HCEC 1CT (cell line): ENCODE measurements around the gene USPL1.
"Not testable (repeated sequence)": the region's sequence is repeated elsewhere in the genome, so short reads cannot be mapped to it uniquely, and the experiment has no call there.

ENCODE experiments used
- DNase-seq: peaks from one replicate; pipeline ENCODE4 v3.0.0-alpha.2; 2017

USPL1 gene

GRCh38 chr13:30617315-30618185 lies at the start of gene USPL1:
USPL1 (plus strand) TSS chr13:30617920; CDS start chr13:30621141, 3,221 bp downstream.
- peak; percentile 99 for DNase-seq

- DNase-seq: peak; percentile 95
Observed at GRCh38 chr13:30569901-30570576, 47.7 kb upstream of the USPL1 start.

GRCh38 chr13:30570691-30571090 lies 47.0 kb upstream of the USPL1 start:
- no peak for DNase-seq

- peak; percentile 65 for DNase-seq
Observed at GRCh38 chr13:30572859-30573275, 44.9 kb upstream of the USPL1 start.

GRCh38 chr13:30576528-30576927 lies 41.2 kb upstream of the USPL1 start:
- DNase-seq: no peak

GRCh38 chr13:30577401-30577852 lies 40.3 kb upstream of the USPL1 start:
- peak; percentile 91 for DNase-seq

- no peak for DNase-seq
Observed at GRCh38 chr13:30580852-30581502, 36.7 kb upstream of the USPL1 start.

GRCh38 chr13:30581582-30581981 lies 36.1 kb upstream of the USPL1 start:
- DNase-seq: peak; percentile 52

GRCh38 chr13:30584051-30584731 lies 33.5 kb upstream of the USPL1 start:
- no peak for DNase-seq

GRCh38 chr13:30585748-30586262 lies 31.9 kb upstream of the USPL1 start:
- DNase-seq: peak; percentile 62

GRCh38 chr13:30587231-30587630 lies 30.5 kb upstream of the USPL1 start:
- DNase-seq: no peak

GRCh38 chr13:30587739-30588138 lies 30.0 kb upstream of the USPL1 start:
- DNase-seq: no peak

GRCh38 chr13:30593001-30593400 lies 24.7 kb upstream of the USPL1 start:
- no peak for DNase-seq

GRCh38 chr13:30600496-30600895 lies 17.2 kb upstream of the USPL1 start:
- DNase-seq: peak; percentile 26

- DNase-seq: no peak
Observed at GRCh38 chr13:30601836-30602235, 15.9 kb upstream of the USPL1 start.

GRCh38 chr13:30605052-30605451 lies 12.7 kb upstream of the USPL1 start:
- DNase-seq: no peak

- not testable (repeated sequence) for DNase-seq
Observed at GRCh38 chr13:30607186-30607585, 10.5 kb upstream of the USPL1 start.

- no peak for DNase-seq
Observed at GRCh38 chr13:30607908-30608307, 9.8 kb upstream of the USPL1 start.

- DNase-seq: no peak
Observed at GRCh38 chr13:30608364-30608763, 9.4 kb upstream of the USPL1 start.

GRCh38 chr13:30610311-30610710 lies 7.4 kb upstream of the USPL1 start:
- DNase-seq: no peak

GRCh38 chr13:30615481-30615865 lies 2.2 kb upstream of the USPL1 start:
- DNase-seq: no peak

- peak; percentile 53 for DNase-seq
Observed at GRCh38 chr13:30615866-30616541, 1.7 kb upstream of the USPL1 start.
